ENCODE measurements around the gene IRF7. TPM values are rescaled to one million over a fixed set of nuclear protein-coding genes. Genes with fewer than 3 reads are reported as not detected.

The IRF7 gene
- total and polyA plus RNA-seq, 2 experiments from 2014 or later, result 12.3 to 17.3 TPM

DNA sequence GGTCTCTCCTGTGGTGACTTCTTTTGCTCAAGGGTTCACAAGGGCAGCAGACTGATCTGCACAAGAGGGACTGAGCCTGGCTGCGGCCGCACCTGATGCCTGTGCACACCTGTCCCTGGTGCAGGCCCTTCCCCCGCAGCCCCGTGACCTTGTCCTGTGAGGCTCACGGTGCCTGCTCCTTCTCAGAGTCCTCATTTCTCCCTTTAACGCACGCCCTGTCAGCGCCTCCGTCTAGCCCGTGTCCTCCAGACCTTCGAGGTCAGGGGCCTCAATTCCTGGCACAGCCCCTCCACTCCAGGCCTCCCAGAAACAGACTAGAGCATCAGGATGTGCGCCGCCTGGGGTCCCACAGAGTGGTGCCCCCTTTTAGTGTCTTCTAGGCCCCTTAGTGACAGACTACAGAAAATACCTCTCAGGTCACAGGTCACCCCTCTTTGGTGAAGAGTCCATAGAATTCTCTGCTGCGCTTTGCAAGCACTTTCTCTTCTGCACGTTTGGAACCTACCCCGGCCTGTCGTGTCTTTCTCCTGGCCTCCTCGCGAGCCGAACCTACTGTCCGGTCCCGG, 20.3 kb upstream of the IRF7 start:
- peaks cover 61% of the 10 kb centered on the region for H3K27me3 Mint-ChIP-seq (ENCODE audit: insufficient read depth, low read depth, poor library complexity)
- H3K36me3 Mint-ChIP-seq (ENCODE audit: low read depth), result no peaks in the 10 kb centered on the region; the same call in 2 of the 3 replicates
- no peak overlapping the region for H3K27ac Mint-ChIP-seq
- Histone ChIP-seq H3K4me3 (peak overlapping the region; percentile 55), H3K79me2 (replicated peaks; ENCODE audit: insufficient read depth) (no peaks in the 10 kb centered on the region), H3K27me3 (ENCODE audit: insufficient read depth) (peaks cover 74% of the 10 kb centered on the region), H2AFZ (no peak overlapping the region), H3K4me2 (peak overlapping the region; percentile 90), H4K20me1 (replicated peaks; ENCODE audit: insufficient read depth) (no peaks in the 10 kb centered on the region), H3K27ac (ENCODE audit: low read depth) (no peak overlapping the region), H3F3A (replicated peaks; ENCODE audit: low read depth) (peaks cover 15% of the 10 kb centered on the region), H3K36me3 (ENCODE audit: insufficient read depth) (no peaks in the 10 kb centered on the region), H3K9me2 (ENCODE audit: insufficient read depth) (no peaks in the 10 kb centered on the region), H3K4me1 (ENCODE audit: insufficient read depth) (peaks cover 24% of the 10 kb centered on the region)
- ATAC-seq, result peak; percentile 1; the same call in 1 of the 3 replicates
- no peak for DNase-seq (ENCODE audit: low spot score)
- no peaks in the 10 kb centered on the region for H3K9me3 Mint-ChIP-seq
- H3K4me1 Mint-ChIP-seq, result peaks cover 21% of the 10 kb centered on the region; the same call in 2 of the 3 replicates
- H3K4me3 Mint-ChIP-seq, result peak overlapping the region; percentile 58
- TF ChIP-seq EZH2 (IDR thresholded peaks at IDR 0.05; ENCODE audit: low read depth, unreplicated experiment) (peak; percentile 61), STAT1 (IDR thresholded peaks at IDR 0.05; ENCODE audit: unreplicated experiment) (no peak)

GRCh38 chr11:630871-631270, 15.1 kb upstream of the IRF7 start:
- Histone ChIP-seq H3K27me3 (ENCODE audit: insufficient read depth) (peaks cover 45% of the 10 kb centered on the region), H3K4me2 (no peak overlapping the region), H3K79me2 (replicated peaks; ENCODE audit: insufficient read depth) (no peaks in the 10 kb centered on the region), H3K9me2 (ENCODE audit: insufficient read depth) (no peaks in the 10 kb centered on the region), H3K4me3 (no peak overlapping the region), H3K36me3 (ENCODE audit: insufficient read depth) (no peaks in the 10 kb centered on the region), H3K27ac (ENCODE audit: low read depth) (no peak overlapping the region), H3F3A (replicated peaks; ENCODE audit: low read depth) (peaks cover 12% of the 10 kb centered on the region; the same call in 1 of the 2 replicates), H4K20me1 (replicated peaks; ENCODE audit: insufficient read depth) (no peaks in the 10 kb centered on the region), H2AFZ (no peak overlapping the region), H3K4me1 (ENCODE audit: insufficient read depth) (peaks cover 4% of the 10 kb centered on the region; the same call in 1 of the 2 replicates)
- TF ChIP-seq CREB1 (CRISPR knock-in tag; IDR thresholded peaks at IDR 0.05; ENCODE audit: low read depth) (no peak), POLR2AphosphoS5 (IDR thresholded peaks at IDR 0.05; ENCODE audit: low read depth) (no peak), JUNB (IDR thresholded peaks at IDR 0.05; ENCODE audit: unreplicated experiment) (no peak), ZNF114 (CRISPR knock-in tag; IDR thresholded peaks at IDR 0.05) (no peak), EZH2 (IDR thresholded peaks at IDR 0.05; ENCODE audit: low read depth, unreplicated experiment) (no peak)
- TF ChIP-seq, protein P1, sequence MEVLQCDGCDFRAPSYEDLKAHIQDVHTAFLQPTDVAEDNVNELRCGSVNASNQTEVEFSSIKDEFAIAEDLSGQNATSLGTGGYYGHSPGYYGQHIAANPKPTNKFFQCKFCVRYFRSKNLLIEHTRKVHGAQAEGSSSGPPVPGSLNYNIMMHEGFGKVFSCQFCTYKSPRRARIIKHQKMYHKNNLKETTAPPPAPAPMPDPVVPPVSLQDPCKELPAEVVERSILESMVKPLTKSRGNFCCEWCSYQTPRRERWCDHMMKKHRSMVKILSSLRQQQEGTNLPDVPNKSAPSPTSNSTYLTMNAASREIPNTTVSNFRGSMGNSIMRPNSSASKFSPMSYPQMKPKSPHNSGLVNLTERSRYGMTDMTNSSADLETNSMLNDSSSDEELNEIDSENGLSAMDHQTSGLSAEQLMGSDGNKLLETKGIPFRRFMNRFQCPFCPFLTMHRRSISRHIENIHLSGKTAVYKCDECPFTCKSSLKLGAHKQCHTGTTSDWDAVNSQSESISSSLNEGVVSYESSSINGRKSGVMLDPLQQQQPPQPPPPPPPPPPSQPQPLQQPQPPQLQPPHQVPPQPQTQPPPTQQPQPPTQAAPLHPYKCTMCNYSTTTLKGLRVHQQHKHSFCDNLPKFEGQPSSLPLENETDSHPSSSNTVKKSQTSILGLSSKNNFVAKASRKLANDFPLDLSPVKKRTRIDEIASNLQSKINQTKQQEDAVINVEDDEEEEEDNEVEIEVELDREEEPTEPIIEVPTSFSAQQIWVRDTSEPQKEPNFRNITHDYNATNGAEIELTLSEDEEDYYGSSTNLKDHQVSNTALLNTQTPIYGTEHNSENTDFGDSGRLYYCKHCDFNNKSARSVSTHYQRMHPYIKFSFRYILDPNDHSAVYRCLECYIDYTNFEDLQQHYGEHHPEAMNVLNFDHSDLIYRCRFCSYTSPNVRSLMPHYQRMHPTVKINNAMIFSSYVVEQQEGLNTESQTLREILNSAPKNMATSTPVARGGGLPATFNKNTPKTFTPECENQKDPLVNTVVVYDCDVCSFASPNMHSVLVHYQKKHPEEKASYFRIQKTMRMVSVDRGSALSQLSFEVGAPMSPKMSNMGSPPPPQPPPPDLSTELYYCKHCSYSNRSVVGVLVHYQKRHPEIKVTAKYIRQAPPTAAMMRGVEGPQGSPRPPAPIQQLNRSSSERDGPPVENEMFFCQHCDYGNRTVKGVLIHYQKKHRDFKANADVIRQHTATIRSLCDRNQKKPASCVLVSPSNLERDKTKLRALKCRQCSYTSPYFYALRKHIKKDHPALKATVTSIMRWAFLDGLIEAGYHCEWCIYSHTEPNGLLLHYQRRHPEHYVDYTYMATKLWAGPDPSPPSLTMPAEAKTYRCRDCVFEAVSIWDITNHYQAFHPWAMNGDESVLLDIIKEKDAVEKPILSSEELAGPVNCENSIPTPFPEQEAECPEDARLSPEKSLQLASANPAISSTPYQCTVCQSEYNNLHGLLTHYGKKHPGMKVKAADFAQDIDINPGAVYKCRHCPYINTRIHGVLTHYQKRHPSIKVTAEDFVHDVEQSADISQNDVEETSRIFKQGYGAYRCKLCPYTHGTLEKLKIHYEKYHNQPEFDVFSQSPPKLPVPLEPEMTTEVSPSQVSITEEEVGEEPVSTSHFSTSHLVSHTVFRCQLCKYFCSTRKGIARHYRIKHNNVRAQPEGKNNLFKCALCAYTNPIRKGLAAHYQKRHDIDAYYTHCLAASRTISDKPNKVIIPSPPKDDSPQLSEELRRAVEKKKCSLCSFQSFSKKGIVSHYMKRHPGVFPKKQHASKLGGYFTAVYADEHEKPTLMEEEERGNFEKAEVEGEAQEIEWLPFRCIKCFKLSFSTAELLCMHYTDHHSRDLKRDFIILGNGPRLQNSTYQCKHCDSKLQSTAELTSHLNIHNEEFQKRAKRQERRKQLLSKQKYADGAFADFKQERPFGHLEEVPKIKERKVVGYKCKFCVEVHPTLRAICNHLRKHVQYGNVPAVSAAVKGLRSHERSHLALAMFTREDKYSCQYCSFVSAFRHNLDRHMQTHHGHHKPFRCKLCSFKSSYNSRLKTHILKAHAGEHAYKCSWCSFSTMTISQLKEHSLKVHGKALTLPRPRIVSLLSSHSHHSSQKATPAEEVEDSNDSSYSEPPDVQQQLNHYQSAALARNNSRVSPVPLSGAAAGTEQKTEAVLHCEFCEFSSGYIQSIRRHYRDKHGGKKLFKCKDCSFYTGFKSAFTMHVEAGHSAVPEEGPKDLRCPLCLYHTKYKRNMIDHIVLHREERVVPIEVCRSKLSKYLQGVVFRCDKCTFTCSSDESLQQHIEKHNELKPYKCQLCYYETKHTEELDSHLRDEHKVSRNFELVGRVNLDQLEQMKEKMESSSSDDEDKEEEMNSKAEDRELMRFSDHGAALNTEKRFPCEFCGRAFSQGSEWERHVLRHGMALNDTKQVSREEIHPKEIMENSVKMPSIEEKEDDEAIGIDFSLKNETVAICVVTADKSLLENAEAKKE (CRISPR knock-in tag; IDR thresholded peaks at IDR 0.05), result no peak
- TF ChIP-seq, protein P2, sequence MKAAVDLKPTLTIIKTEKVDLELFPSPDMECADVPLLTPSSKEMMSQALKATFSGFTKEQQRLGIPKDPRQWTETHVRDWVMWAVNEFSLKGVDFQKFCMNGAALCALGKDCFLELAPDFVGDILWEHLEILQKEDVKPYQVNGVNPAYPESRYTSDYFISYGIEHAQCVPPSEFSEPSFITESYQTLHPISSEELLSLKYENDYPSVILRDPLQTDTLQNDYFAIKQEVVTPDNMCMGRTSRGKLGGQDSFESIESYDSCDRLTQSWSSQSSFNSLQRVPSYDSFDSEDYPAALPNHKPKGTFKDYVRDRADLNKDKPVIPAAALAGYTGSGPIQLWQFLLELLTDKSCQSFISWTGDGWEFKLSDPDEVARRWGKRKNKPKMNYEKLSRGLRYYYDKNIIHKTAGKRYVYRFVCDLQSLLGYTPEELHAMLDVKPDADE (IDR thresholded peaks at IDR 0.05), result no peak
- H3K27ac Mint-ChIP-seq, result no peak overlapping the region
- DNase-seq (ENCODE audit: low spot score) (no peak), ATAC-seq (no peak)
- peaks cover 21% of the 10 kb centered on the region for H3K4me1 Mint-ChIP-seq
- H3K4me3 Mint-ChIP-seq, result no peak overlapping the region
- H3K27me3 Mint-ChIP-seq (ENCODE audit: insufficient read depth, low read depth, poor library complexity), result peaks cover 43% of the 10 kb centered on the region
- H3K36me3 Mint-ChIP-seq (ENCODE audit: low read depth), result peaks cover 3% of the 10 kb centered on the region; the same call in 1 of the 3 replicates
- peaks cover 15% of the 10 kb centered on the region for H3K9me3 Mint-ChIP-seq
